Measurements from ENCODE around the gene EIF3F. TPM values are rescaled to one million over a fixed set of nuclear protein-coding genes. Genes with fewer than 3 reads are reported as not detected.
"Not testable (repeated sequence)": the region's sequence is repeated elsewhere in the genome, so short reads cannot be mapped to it uniquely, and the experiment has no call there.

The EIF3F gene
- total RNA-seq, 1 donor from 2014 or later = 515 TPM

DNA sequence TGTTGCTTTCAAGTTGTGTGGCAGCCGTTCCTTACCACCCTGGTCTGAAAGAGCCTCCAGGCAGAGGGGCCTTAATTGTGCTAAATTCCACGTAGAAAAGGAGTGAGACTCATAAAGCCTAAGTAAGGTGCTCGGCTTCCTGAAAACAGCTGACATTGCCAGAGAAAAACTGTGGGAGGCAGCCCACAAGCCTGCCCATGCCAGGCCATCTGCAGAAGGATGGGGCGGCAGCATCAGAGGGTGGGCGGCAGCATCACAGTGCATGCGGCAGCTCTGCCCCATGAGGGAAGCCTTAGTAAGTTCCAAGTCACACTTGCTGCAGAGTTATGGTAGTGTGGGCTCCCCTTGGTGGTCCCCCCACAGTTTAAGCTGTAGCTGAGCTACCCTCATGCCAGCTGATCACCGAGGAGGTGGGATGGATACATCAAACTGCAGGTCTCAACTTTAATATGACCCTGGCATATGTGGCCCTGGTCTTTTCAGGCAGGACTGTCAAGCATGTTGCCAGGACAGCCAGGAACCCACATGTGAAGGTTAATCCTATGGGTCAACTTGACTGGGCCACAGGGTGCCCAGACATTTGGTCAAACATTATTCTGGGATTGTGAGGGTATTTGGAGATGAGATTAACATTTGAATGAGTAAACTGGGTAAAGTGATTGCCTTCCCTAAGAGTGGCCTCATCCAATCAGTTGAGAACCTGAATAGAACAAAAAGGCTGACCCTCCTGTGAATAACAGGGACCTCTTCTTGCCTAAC lies 3.1 kb upstream of the EIF3F start:
- Mint-ChIP-seq H3K4me3 (ENCODE audit: unreplicated experiment) (no peak overlapping the region), H3K9me3 (ENCODE audit: unreplicated experiment) (no peaks in the 10 kb centered on the region), H3K4me1 (ENCODE audit: unreplicated experiment) (peaks cover 26% of the 10 kb centered on the region), H3K27ac (ENCODE audit: unreplicated experiment) (no peak overlapping the region), H3K27me3 (ENCODE audit: unreplicated experiment) (peaks cover 4% of the 10 kb centered on the region), H3K36me3 (ENCODE audit: low read depth, unreplicated experiment) (no peaks in the 10 kb centered on the region)
- TF ChIP-seq, protein P1, sequence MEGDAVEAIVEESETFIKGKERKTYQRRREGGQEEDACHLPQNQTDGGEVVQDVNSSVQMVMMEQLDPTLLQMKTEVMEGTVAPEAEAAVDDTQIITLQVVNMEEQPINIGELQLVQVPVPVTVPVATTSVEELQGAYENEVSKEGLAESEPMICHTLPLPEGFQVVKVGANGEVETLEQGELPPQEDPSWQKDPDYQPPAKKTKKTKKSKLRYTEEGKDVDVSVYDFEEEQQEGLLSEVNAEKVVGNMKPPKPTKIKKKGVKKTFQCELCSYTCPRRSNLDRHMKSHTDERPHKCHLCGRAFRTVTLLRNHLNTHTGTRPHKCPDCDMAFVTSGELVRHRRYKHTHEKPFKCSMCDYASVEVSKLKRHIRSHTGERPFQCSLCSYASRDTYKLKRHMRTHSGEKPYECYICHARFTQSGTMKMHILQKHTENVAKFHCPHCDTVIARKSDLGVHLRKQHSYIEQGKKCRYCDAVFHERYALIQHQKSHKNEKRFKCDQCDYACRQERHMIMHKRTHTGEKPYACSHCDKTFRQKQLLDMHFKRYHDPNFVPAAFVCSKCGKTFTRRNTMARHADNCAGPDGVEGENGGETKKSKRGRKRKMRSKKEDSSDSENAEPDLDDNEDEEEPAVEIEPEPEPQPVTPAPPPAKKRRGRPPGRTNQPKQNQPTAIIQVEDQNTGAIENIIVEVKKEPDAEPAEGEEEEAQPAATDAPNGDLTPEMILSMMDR (IDR thresholded peaks at IDR 0.05; ENCODE audit: unreplicated experiment) = no peak
- DNase-seq (ENCODE audit: low spot score) = no peak

DNA sequence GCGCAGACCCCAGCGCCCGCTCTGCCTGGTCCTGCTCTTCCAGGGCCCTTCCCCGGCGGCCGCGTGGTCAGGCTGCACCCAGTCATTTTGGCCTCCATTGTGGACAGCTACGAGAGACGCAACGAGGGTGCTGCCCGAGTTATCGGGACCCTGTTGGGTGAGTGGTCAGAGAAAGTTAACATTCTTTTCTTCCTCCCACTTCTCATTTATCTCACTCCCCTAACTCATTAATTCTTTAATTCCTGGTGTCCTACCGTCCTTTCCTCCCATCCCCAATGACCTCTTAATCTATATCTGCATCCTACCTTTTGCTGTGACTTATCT lies 385 bp downstream of the EIF3F start:
- H3K27ac Mint-ChIP-seq (ENCODE audit: unreplicated experiment) = peak overlapping the region; percentile 95
- H3K4me1 Mint-ChIP-seq (ENCODE audit: unreplicated experiment) = peaks cover 27% of the 10 kb centered on the region
- H3K4me3 Mint-ChIP-seq (ENCODE audit: unreplicated experiment) = peak overlapping the region; percentile 97

DNA sequence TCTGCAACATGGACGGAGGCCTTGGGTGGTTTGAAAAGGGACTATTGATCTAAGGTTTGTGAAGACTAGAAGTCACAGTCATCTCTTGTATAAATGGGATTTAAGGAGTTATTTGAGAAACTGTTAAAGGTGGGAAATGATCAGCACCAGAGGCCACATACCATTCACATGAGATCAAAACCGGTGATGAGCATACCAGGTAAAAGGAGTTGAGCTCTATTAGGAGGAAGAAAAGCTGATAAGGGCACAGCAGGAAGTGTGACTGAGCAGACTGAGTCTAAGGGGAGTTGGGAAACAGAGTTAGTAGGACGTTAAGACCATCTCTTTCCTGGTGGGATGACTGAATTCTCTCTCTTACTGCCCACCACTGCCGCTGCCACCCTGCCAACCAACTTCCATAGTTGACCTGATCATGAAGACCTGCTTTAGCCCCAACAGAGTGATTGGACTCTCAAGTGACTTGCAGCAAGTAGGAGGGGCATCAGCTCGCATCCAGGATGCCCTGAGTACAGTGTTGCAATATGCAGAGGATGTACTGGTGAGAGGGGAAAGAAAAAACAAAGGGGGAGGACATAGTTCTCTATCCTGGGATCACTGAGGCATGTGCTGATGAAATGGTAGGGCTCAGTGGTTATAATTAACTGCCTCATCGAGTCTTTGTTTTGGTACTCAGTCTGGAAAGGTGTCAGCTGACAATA lies 7.6 kb downstream of the EIF3F start:
- H3K4me3 Mint-ChIP-seq (ENCODE audit: unreplicated experiment) = peak overlapping the region; percentile 66
- TF ChIP-seq, protein P1 (IDR thresholded peaks at IDR 0.05; ENCODE audit: unreplicated experiment) = no peak
- no peaks in the 10 kb centered on the region for H3K9me3 Mint-ChIP-seq (ENCODE audit: unreplicated experiment)
- H3K27me3 Mint-ChIP-seq (ENCODE audit: unreplicated experiment) = peaks cover 6% of the 10 kb centered on the region
- H3K36me3 Mint-ChIP-seq (ENCODE audit: low read depth, unreplicated experiment) = peaks cover 59% of the 10 kb centered on the region
- DNase-seq (ENCODE audit: low spot score) = no peak
- H3K4me1 Mint-ChIP-seq (ENCODE audit: unreplicated experiment) = peaks cover 20% of the 10 kb centered on the region
- peak overlapping the region; percentile 26 for H3K27ac Mint-ChIP-seq (ENCODE audit: unreplicated experiment)

More for the DNA sequence above, 385 bp downstream of the EIF3F start:
- H3K36me3 Mint-ChIP-seq (ENCODE audit: low read depth, unreplicated experiment) = peaks cover 15% of the 10 kb centered on the region
- DNase-seq (ENCODE audit: low spot score); H3K9me3 Mint-ChIP-seq (ENCODE audit: unreplicated experiment); H3K27me3 Mint-ChIP-seq (ENCODE audit: unreplicated experiment): not testable (repeated sequence)

DNA sequence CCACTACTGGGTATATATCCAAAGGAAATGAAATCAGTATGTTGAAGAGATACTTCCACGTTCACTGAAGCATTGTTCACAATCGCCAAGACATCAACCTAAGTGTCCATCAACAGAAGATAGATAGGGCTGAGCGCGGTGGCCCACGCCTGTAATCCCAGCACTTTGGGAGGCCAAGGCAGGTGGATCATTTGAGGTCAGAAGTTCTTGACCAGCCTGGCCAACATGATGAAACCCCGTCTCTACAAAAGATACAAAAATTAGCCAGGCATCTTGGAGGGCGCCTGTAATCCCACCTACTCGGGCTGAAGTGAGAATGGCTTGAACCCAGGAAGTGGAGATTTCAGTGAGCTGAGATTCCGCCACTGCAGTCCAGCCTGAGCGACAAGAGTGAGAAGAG lies 12.7 kb downstream of the EIF3F start:
- Mint-ChIP-seq H3K4me3 (ENCODE audit: unreplicated experiment) (no peak overlapping the region), H3K36me3 (ENCODE audit: low read depth, unreplicated experiment) (peaks cover 25% of the 10 kb centered on the region), H3K4me1 (ENCODE audit: unreplicated experiment) (peaks cover 14% of the 10 kb centered on the region), H3K9me3 (ENCODE audit: unreplicated experiment) (no peaks in the 10 kb centered on the region), H3K27me3 (ENCODE audit: unreplicated experiment) (peaks cover 6% of the 10 kb centered on the region), H3K27ac (ENCODE audit: unreplicated experiment) (no peak overlapping the region)
- TF ChIP-seq, protein P1 (IDR thresholded peaks at IDR 0.05; ENCODE audit: unreplicated experiment) = no peak
- DNase-seq (ENCODE audit: low spot score) = no peak

DNA sequence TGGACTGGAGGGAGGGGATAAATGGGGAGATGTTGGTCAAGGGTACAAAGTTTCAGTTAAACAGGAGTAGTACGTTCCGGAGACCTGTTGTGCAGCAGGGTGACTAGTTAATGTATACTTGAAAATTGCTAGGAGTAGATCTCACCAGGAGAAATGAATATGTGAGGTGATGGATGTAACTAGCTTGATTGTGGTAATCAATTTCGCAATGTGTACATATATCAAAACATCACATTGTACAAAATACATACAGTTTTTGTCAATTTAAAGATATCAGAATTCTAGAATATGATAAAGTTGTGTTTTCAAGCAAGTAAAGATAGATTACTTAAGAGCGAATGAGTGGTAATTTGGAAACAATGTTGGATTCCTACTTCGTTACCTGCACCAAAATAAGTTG lies 13.3 kb downstream of the EIF3F start:
- TF ChIP-seq, protein P1 (IDR thresholded peaks at IDR 0.05; ENCODE audit: unreplicated experiment) = no peak
- Mint-ChIP-seq H3K27ac (ENCODE audit: unreplicated experiment) (no peak overlapping the region), H3K4me3 (ENCODE audit: unreplicated experiment) (no peak overlapping the region), H3K9me3 (ENCODE audit: unreplicated experiment) (no peaks in the 10 kb centered on the region), H3K27me3 (ENCODE audit: unreplicated experiment) (peaks cover 6% of the 10 kb centered on the region), H3K36me3 (ENCODE audit: low read depth, unreplicated experiment) (peaks cover 20% of the 10 kb centered on the region), H3K4me1 (ENCODE audit: unreplicated experiment) (peaks cover 8% of the 10 kb centered on the region)
- no peak for DNase-seq (ENCODE audit: low spot score)
